UCSD-AML1 (cell line): ENCODE results near the gene CMIP.

Experiments used
- DNase-seq: peaks from one replicate; lab custom pipeline; 2025; ENCODE audit not compliant: unreplicated experiment; lab: John Stamatoyannopoulos, UW

The CMIP gene

GRCh38 chr16:81562174-81562849, 117.7 kb downstream of the CMIP start:
- DNase-seq: no peak

GRCh38 chr16:81562926-81563325, 118.3 kb downstream of the CMIP start:
- DNase-seq: no peak

GRCh38 chr16:81564421-81564911, 119.9 kb downstream of the CMIP start:
- no peak for DNase-seq

- DNase-seq: no peak
These were observed 120.9 kb downstream of the CMIP start for GRCh38 chr16:81565321-81566028.

GRCh38 chr16:81566086-81567007, 121.7 kb downstream of the CMIP start:
- no peak for DNase-seq

GRCh38 chr16:81567087-81567486, 122.5 kb downstream of the CMIP start:
- no peak for DNase-seq

GRCh38 chr16:81567987-81568748, 123.6 kb downstream of the CMIP start:
- no peak for DNase-seq

GRCh38 chr16:81568749-81569087, 124.1 kb downstream of the CMIP start:
- no peak for DNase-seq

- no peak for DNase-seq
These were observed 124.9 kb downstream of the CMIP start for GRCh38 chr16:81569361-81570034.

- DNase-seq: no peak
These were observed 125.7 kb downstream of the CMIP start for GRCh38 chr16:81570151-81570846.

GRCh38 chr16:81571175-81571574, 126.6 kb downstream of the CMIP start:
- DNase-seq: no peak

- DNase-seq: no peak
These were observed 127.2 kb downstream of the CMIP start for GRCh38 chr16:81571592-81572385.

- DNase-seq: no peak
These were observed 128.0 kb downstream of the CMIP start for GRCh38 chr16:81572386-81573144.

- DNase-seq: no peak
These were observed 129.0 kb downstream of the CMIP start for GRCh38 chr16:81573533-81574020.

- no peak for DNase-seq
These were observed 129.6 kb downstream of the CMIP start for GRCh38 chr16:81574168-81574567.

GRCh38 chr16:81575307-81575706, 130.7 kb downstream of the CMIP start:
- DNase-seq: no peak

GRCh38 chr16:81575834-81576233, 131.2 kb downstream of the CMIP start:
- no peak for DNase-seq

GRCh38 chr16:81576696-81577095, 132.1 kb downstream of the CMIP start:
- no peak for DNase-seq
